Cardiac muscle cell (in vitro differentiated cells and primary cell): ENCODE measurements around the gene LRP8. TPM values are rescaled to one million over a fixed set of nuclear protein-coding genes. Genes with fewer than 3 reads are reported as not detected.

ENCODE experiments used
- DNase-seq, 2 donors: peaks; one replicate each; pipeline versions ENCODE4 v3.0.0 to v3.0.0-alpha.2; 2010 to 2017; ENCODE audit warnings: low read depth in 1 of 2, low spot score in 1 of 2
- H3K27ac ChIP-seq: fragments of 200-600 bp; sonication (generic); 2 replicates; pipeline ENCODE4 v1.5.1; 2016
- H3K27me3 ChIP-seq: fragments of 200-600 bp; sonication (generic); 2 replicates; pipeline ENCODE4 v1.6.0; 2016; ENCODE audit warnings: control low read depth
- H3K36me3 ChIP-seq: fragments of 200-600 bp; sonication (generic); 2 replicates; pipeline ENCODE4 v1.5.1; 2016; ENCODE audit warnings: control low read depth
- H3K4me1 ChIP-seq: fragments of 200-600 bp; sonication (generic); 2 replicates; pipeline ENCODE4 v1.8.1; 2017; ENCODE audit warnings: low read depth, mild to moderate bottlenecking, mixed run types
- H3K4me3 ChIP-seq: fragments of 200-600 bp; sonication (generic); 2 replicates; pipeline ENCODE4 v1.5.1; 2016; ENCODE audit warnings: mild to moderate bottlenecking
- H3K9me3 ChIP-seq: fragments of 200-600 bp; sonication (generic); 2 replicates; pipeline ENCODE4 v1.5.1; 2017; ENCODE audit warnings: low read depth, mild to moderate bottlenecking, control low read depth
- polyA plus RNA-seq: library from polyadenylated mRNA; unstranded; fragments of >200 nt; fragmentation: Nextera tagmentation; extraction: Ambion mirVana; gene quantifications from 2 replicates; pipeline ENCODE4 v1.2.1, GENCODE V29; 2016
- total RNA-seq: library from RNA; depleted of rRNA; stranded (reverse); fragments of >200 nt; gene quantifications from 2 replicates; pipeline ENCODE4 v1.2.3, GENCODE V29; 2016
- TF ChIP-seq, protein P1 (sequence below): IDR thresholded peaks from 2 replicates; pipeline ENCODE4 v1.5.1; 2012; ENCODE audit warnings: low read depth, mild to moderate bottlenecking, low read length

The LRP8 gene
- total and polyA plus RNA-seq, 2 experiments from 2014 or later: 5.4 to 9.7 TPM

DNA sequence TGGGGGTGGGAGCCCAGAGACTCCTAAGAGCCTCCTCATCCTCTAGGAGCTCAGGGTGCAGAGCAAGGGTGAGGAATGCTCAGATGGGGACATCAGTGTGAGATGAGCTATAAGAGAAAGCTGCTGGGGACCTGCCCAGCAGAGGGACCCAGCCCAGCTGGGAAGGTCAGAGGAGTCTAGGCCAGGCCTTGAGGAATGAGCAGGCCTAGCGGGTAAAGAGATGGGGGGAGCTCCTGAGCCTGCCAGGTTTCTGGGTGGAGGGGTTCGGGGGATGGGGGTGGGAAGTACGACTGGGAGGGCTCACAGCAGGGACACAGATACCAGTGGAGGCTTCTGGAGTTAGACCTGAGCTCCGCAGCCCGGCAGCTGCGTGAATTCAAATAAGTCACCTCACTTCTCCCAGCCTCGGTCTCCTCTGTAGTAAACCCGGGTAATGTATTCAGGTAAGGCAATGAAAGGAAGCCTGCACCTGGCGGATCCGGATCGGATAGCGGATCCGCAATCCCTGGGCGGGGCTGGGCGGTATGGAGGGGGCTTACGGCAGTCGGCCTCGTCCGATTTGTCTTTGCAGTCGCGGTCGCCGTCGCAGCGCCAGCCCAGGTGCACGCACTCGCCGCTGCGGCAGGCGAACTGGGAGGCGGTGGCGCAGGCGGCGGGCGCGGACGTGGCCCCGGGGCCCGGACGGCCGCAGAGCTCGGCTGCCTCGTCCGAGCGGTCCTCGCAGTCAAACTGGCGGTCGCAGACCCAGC is 51.5 kb downstream of the LRP8 start:
- H3K36me3 ChIP-seq: no peaks in the 10 kb centered on the region
- H3K9me3 ChIP-seq: no peaks in the 10 kb centered on the region
- TF ChIP-seq, protein P1, sequence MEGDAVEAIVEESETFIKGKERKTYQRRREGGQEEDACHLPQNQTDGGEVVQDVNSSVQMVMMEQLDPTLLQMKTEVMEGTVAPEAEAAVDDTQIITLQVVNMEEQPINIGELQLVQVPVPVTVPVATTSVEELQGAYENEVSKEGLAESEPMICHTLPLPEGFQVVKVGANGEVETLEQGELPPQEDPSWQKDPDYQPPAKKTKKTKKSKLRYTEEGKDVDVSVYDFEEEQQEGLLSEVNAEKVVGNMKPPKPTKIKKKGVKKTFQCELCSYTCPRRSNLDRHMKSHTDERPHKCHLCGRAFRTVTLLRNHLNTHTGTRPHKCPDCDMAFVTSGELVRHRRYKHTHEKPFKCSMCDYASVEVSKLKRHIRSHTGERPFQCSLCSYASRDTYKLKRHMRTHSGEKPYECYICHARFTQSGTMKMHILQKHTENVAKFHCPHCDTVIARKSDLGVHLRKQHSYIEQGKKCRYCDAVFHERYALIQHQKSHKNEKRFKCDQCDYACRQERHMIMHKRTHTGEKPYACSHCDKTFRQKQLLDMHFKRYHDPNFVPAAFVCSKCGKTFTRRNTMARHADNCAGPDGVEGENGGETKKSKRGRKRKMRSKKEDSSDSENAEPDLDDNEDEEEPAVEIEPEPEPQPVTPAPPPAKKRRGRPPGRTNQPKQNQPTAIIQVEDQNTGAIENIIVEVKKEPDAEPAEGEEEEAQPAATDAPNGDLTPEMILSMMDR: no peak
- no peaks in the 10 kb centered on the region for H3K4me1 ChIP-seq
- no peak overlapping the region for H3K27ac ChIP-seq
- DNase-seq: no peak
- H3K4me3 ChIP-seq: no peak overlapping the region
- H3K27me3 ChIP-seq: no peaks in the 10 kb centered on the region

- H3K4me1 ChIP-seq: no peaks in the 10 kb centered on the region
- no peak overlapping the region for H3K4me3 ChIP-seq
- no peaks in the 10 kb centered on the region for H3K9me3 ChIP-seq
- DNase-seq: no peak
- no peak overlapping the region for H3K27ac ChIP-seq
- H3K36me3 ChIP-seq: no peaks in the 10 kb centered on the region
- TF ChIP-seq, protein P1: no peak
- H3K27me3 ChIP-seq: no peaks in the 10 kb centered on the region
Measured at GRCh38 chr1:53275566-53275965, 52.3 kb downstream of the LRP8 start.

GRCh38 chr1:53274541-53275185 is 53.2 kb downstream of the LRP8 start:
- DNase-seq: no peak
- Histone ChIP-seq H3K9me3 (no peaks in the 10 kb centered on the region), H3K36me3 (no peaks in the 10 kb centered on the region), H3K4me1 (no peaks in the 10 kb centered on the region), H3K4me3 (no peak overlapping the region), H3K27ac (no peak overlapping the region), H3K27me3 (no peaks in the 10 kb centered on the region)
- TF ChIP-seq, protein P1: no peak

DNA sequence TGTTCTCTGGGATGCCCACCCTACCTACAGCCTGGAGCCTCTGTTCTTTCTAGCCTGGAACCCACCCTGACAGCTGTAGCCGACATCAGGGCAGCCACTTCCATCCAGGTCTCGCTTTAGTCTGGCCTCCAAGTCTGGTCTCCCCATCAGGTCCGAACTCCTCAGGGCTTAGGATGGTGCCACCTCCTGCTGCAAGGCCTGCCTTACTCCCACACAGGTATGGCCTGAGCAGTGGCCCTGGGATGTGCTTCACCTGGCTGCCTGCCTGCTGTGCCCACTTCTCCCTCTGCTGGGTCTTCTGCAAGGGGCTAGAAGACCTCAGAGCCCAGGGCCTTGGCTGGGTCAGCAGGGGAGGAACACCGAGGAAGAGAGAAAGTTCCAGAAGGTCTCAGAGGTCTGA is 53.8 kb downstream of the LRP8 start:
- no peaks in the 10 kb centered on the region for H3K36me3 ChIP-seq
- H3K9me3 ChIP-seq: no peaks in the 10 kb centered on the region
- no peak overlapping the region for H3K4me3 ChIP-seq
- H3K27me3 ChIP-seq: no peaks in the 10 kb centered on the region
- no peak overlapping the region for H3K27ac ChIP-seq
- H3K4me1 ChIP-seq: no peaks in the 10 kb centered on the region
- TF ChIP-seq, protein P1: no peak
- no peak for DNase-seq

GRCh38 chr1:53273526-53273925 is 54.3 kb downstream of the LRP8 start:
- Histone ChIP-seq H3K9me3 (no peaks in the 10 kb centered on the region), H3K4me1 (no peaks in the 10 kb centered on the region), H3K27ac (no peak overlapping the region), H3K4me3 (no peak overlapping the region), H3K36me3 (no peaks in the 10 kb centered on the region), H3K27me3 (no peaks in the 10 kb centered on the region)
- TF ChIP-seq, protein P1: no peak
- DNase-seq: no peak
